ENCODE results near the gene HOXA9. TPM values are rescaled to one million over a fixed set of nuclear protein-coding genes. Genes with fewer than 3 reads are reported as not detected.

Gene HOXA9
- total and polyA plus RNA-seq, 3 experiments from 2014 or later = not detected

- peak overlapping the region in 6 of 7 donors; percentile 36 to 81 (median 52) for H3K4me3 Mint-ChIP-seq
- ChIA-PET POLR2A (no interaction called here), CTCF (interaction anchor here (1.3 to 1.6 kb wide), 4 partner anchors 10 to 28 kb away, joined by 3 to 9 read pairs (median 6); no protein-coding TSS in a partner anchor)
- peak in 1 of 5 donors; percentile 45 for DNase-seq
- H3K27ac Mint-ChIP-seq = peak overlapping the region in 2 of 8 donors; percentile 10 to 39
- no peak overlapping the region for H3K27ac ChIP-seq (ENCODE audit: low read depth, low read length)
- H3K36me3 Mint-ChIP-seq = no peaks in the 10 kb centered on the region
- H3K4me1 Mint-ChIP-seq = peaks cover 52 to 69% (median 56%) of the 10 kb centered on the region in 3 donors
- H3K27me3 ChIP-seq (ENCODE audit: insufficient read depth, low read length, poor library complexity, severe bottlenecking) = peaks cover 92% of the 10 kb centered on the region
- H3K4me1 ChIP-seq (ENCODE audit: insufficient read depth, low read length) = peaks cover 56% of the 10 kb centered on the region
- peaks cover 92 to 96% of the 10 kb centered on the region in 2 donors for H3K27me3 Mint-ChIP-seq
- H3K9me3 Mint-ChIP-seq = peaks cover 0 to 7% (median 0%) of the 10 kb centered on the region in 5 donors
- H3K4me3 ChIP-seq (ENCODE audit: low read length) = no peak overlapping the region
- no peaks in the 10 kb centered on the region for H3K9me3 ChIP-seq (ENCODE audit: low read length)
- no peaks in the 10 kb centered on the region for H3K36me3 ChIP-seq (ENCODE audit: insufficient read depth, low read length)
Observed at GRCh38 chr7:27189295-27189996, 24.1 kb upstream of the HOXA9 start.

GRCh38 chr7:27188386-27189294, 23.3 kb upstream of the HOXA9 start:
- H3K4me1 Mint-ChIP-seq = peaks cover 57 to 72% (median 62%) of the 10 kb centered on the region in 3 donors
- Histone ChIP-seq H3K27me3 (ENCODE audit: insufficient read depth, low read length, poor library complexity, severe bottlenecking) (peaks cover 91% of the 10 kb centered on the region), H3K36me3 (ENCODE audit: insufficient read depth, low read length) (no peaks in the 10 kb centered on the region), H3K9me3 (ENCODE audit: low read length) (no peaks in the 10 kb centered on the region), H3K4me1 (ENCODE audit: insufficient read depth, low read length) (peaks cover 62% of the 10 kb centered on the region), H3K27ac (ENCODE audit: low read depth, low read length) (no peak overlapping the region), H3K4me3 (ENCODE audit: low read length) (peak overlapping the region; percentile 52)
- ChIA-PET CTCF (interaction anchor here (0.9 to 1.6 kb wide), 4 partner anchors 9 to 32 kb away, joined by 3 to 9 read pairs (median 4); partner anchors contain the start of gene HOXA7), POLR2A (no interaction called here)
- H3K4me3 Mint-ChIP-seq = peak overlapping the region; percentile 61 to 89 (median 74)
- peaks cover 0 to 7% (median 0%) of the 10 kb centered on the region in 5 donors for H3K9me3 Mint-ChIP-seq
- H3K27me3 Mint-ChIP-seq = peaks cover 92 to 94% of the 10 kb centered on the region in 2 donors
- H3K36me3 Mint-ChIP-seq = no peaks in the 10 kb centered on the region
- peak overlapping the region in 3 of 8 donors; percentile 9 to 60 (median 50) for H3K27ac Mint-ChIP-seq
- peak in 2 of 5 donors; percentile 56 to 60 for DNase-seq

DNA sequence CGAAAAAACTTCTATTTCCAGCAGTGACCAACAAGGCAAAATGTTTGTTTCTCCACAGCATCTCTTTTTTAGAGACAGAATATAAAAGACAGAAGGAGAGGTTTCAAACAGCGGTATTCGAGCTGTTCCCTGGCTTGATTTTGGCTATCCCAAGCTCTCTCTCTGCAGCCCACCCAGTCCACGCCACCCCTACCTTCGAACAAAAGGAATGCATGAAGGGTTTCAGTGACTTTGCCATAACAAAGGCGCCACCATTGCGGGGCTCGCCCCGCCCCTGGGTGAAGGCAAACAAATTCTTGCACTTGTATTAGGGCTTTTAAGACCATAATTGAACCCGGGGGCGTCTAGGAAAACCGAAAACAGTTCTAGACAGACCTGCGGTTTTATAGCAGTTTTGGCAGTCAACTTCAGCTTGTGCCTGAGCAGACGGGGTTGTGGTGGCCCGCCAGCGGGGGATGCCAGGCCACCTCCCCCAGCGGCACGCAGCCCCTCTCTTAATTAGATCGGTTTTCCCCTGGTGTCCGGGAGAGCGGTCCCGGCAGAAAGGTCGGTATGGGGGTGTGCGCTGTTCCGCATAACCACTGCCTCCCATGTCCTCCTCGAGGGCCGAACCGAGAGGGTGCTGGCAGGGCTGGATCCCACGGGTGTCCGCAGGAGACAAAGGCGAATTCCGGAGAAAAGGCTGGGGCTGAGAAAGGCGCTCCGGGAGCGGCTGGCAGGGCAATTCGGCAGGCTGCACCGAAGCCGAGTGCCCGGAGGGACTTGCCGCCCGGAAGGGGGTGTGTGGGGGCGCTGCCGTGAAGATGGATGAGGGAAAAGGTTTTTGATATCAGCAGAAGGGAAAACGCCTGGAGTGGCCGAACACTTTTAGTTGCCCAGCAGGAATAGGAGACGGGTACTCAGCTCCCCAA, 22.4 kb upstream of the HOXA9 start:
- peaks cover 91 to 94% of the 10 kb centered on the region in 2 donors for H3K27me3 Mint-ChIP-seq
- Histone ChIP-seq H3K4me3 (ENCODE audit: low read length) (peak overlapping the region; percentile 52), H3K9me3 (ENCODE audit: low read length) (no peaks in the 10 kb centered on the region), H3K4me1 (ENCODE audit: insufficient read depth, low read length) (peaks cover 59% of the 10 kb centered on the region), H3K27me3 (ENCODE audit: insufficient read depth, low read length, poor library complexity, severe bottlenecking) (peaks cover 94% of the 10 kb centered on the region), H3K27ac (ENCODE audit: low read depth, low read length) (no peak overlapping the region), H3K36me3 (ENCODE audit: insufficient read depth, low read length) (no peaks in the 10 kb centered on the region)
- peak in 1 of 5 donors; percentile 33 for DNase-seq
- CTCF ChIA-PET = interaction anchor here (0.9 to 2.4 kb wide), 9 partner anchors 8 to 33 kb away, joined by 3 to 15 read pairs (median 4); partner anchors contain the start of genes HOXA13 and HOXA7
- peak overlapping the region; percentile 61 to 89 (median 74) for H3K4me3 Mint-ChIP-seq
- peak overlapping the region in 2 of 8 donors; percentile 50 to 60 for H3K27ac Mint-ChIP-seq
- peaks cover 55 to 70% (median 60%) of the 10 kb centered on the region in 3 donors for H3K4me1 Mint-ChIP-seq
- peaks cover 0 to 7% (median 0%) of the 10 kb centered on the region in 5 donors for H3K9me3 Mint-ChIP-seq
- POLR2A ChIA-PET = interaction anchor here (1.5 kb wide), 1 partner anchor 8 kb away, joined by 3 read pairs; no protein-coding TSS in a partner anchor
- H3K36me3 Mint-ChIP-seq = no peaks in the 10 kb centered on the region

- H3K9me3 ChIP-seq (ENCODE audit: low read length) = no peaks in the 10 kb centered on the region
- H3K27ac ChIP-seq (ENCODE audit: low read depth, low read length) = no peak overlapping the region
- ChIA-PET CTCF (interaction anchor here (1.0 to 2.4 kb wide), 8 partner anchors 7 to 32 kb away, joined by 3 to 15 read pairs (median 4); partner anchors contain the start of gene HOXA13), POLR2A (interaction anchor here (1.0 to 1.5 kb wide), 2 partner anchors 9 to 14 kb away, joined by 3 read pairs; no protein-coding TSS in a partner anchor)
- H3K4me1 ChIP-seq (ENCODE audit: insufficient read depth, low read length) = peaks cover 56% of the 10 kb centered on the region
- DNase-seq = no peak
- peak overlapping the region in 5 of 7 donors; percentile 26 to 38 (median 34) for H3K4me3 Mint-ChIP-seq
- peak overlapping the region in 2 of 8 donors; percentile 29 to 60 for H3K27ac Mint-ChIP-seq
- H3K27me3 ChIP-seq (ENCODE audit: insufficient read depth, low read length, poor library complexity, severe bottlenecking) = peaks cover 97% of the 10 kb centered on the region
- no peaks in the 10 kb centered on the region for H3K36me3 Mint-ChIP-seq
- peaks cover 0 to 7% (median 0%) of the 10 kb centered on the region in 5 donors for H3K9me3 Mint-ChIP-seq
- peaks cover 48 to 63% (median 57%) of the 10 kb centered on the region in 3 donors for H3K4me1 Mint-ChIP-seq
- no peaks in the 10 kb centered on the region for H3K36me3 ChIP-seq (ENCODE audit: insufficient read depth, low read length)
- no peak overlapping the region for H3K4me3 ChIP-seq (ENCODE audit: low read length)
- peaks cover 91 to 92% of the 10 kb centered on the region in 2 donors for H3K27me3 Mint-ChIP-seq
Observed at GRCh38 chr7:27186668-27187474, 21.5 kb upstream of the HOXA9 start.

DNA sequence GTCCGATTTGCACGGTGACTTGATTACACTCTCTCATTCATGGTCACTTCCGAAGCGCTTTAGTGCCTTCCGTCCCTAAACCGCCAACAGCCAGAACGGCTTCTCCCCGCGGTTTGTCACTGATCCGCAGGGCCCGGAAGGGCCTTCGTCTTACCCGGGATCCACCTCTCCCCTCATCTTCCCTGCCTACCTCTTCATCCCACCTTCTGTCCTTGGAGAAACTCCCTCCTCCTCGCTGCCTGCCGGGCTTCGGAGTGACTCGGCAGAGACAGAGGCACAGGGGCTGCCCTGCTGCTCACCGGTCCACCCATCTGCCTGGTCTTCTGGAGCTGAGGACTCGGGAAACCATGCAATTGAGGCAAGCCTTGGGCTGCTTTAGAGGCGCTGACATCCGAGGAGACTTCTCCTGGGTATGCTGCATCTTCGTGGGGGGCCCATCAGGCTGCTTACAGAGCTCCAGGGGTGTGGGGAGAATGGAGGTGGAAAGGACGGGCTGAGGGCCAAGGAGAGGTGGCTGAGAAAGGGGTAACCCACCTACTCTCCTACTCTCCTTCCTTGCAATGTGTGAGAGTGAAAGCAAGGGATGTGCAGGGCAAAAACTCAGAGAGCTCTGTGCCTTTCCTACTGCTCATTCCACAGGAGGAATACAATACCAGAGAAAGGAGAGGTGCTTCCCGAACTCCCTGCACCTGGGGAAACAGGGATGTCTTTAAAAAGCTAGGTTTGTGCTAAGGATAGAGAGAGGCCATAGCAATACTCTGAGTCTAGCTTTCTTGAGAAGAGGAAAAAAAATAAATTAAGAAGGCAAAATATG, 20.7 kb upstream of the HOXA9 start:
- H3K27ac Mint-ChIP-seq = peak overlapping the region in 4 of 8 donors; percentile 1 to 82 (median 46)
- DNase-seq = peak in 1 of 5 donors; percentile 37
- peaks cover 91% of the 10 kb centered on the region for H3K27me3 ChIP-seq (ENCODE audit: insufficient read depth, low read length, poor library complexity, severe bottlenecking)

More for the DNA sequence above, 20.7 kb upstream of the HOXA9 start:
- no peak overlapping the region for H3K4me3 ChIP-seq (ENCODE audit: low read length)
- H3K36me3 ChIP-seq (ENCODE audit: insufficient read depth, low read length) = no peaks in the 10 kb centered on the region
- peaks cover 54% of the 10 kb centered on the region for H3K4me1 ChIP-seq (ENCODE audit: insufficient read depth, low read length)
- ChIA-PET CTCF (interaction anchor here (1.2 to 2.5 kb wide), 7 partner anchors 10 to 31 kb away, joined by 3 to 15 read pairs (median 8); partner anchors contain the start of gene HOXA13), POLR2A (interaction anchor here (1.0 to 1.5 kb wide), 2 partner anchors 10 to 13 kb away, joined by 3 read pairs; no protein-coding TSS in a partner anchor)
- Mint-ChIP-seq H3K27me3 (peaks cover 87 to 91% of the 10 kb centered on the region in 2 donors), H3K4me3 (peak overlapping the region; percentile 70 to 89 (median 84)), H3K9me3 (peaks cover 0 to 7% (median 0%) of the 10 kb centered on the region in 5 donors), H3K36me3 (no peaks in the 10 kb centered on the region), H3K4me1 (peaks cover 48 to 61% (median 51%) of the 10 kb centered on the region in 3 donors)
- no peaks in the 10 kb centered on the region for H3K9me3 ChIP-seq (ENCODE audit: low read length)
- H3K27ac ChIP-seq (ENCODE audit: low read depth, low read length) = no peak overlapping the region

Data from CD8-positive, alpha-beta memory T cell (primary cell).